ENCODE data around the gene CD209.
"Not testable (repeated sequence)": the region's sequence is repeated elsewhere in the genome, so short reads cannot be mapped to it uniquely, and the experiment has no call there.

The CD209 gene

GRCh38 chr19:7746903-7747884 lies at the start of gene CD209:
Gene CD209 (minus strand): TSS chr19:7747534. CDS start chr19:7747511, 23 bp downstream.
- no peak for DNase-seq

DNA sequence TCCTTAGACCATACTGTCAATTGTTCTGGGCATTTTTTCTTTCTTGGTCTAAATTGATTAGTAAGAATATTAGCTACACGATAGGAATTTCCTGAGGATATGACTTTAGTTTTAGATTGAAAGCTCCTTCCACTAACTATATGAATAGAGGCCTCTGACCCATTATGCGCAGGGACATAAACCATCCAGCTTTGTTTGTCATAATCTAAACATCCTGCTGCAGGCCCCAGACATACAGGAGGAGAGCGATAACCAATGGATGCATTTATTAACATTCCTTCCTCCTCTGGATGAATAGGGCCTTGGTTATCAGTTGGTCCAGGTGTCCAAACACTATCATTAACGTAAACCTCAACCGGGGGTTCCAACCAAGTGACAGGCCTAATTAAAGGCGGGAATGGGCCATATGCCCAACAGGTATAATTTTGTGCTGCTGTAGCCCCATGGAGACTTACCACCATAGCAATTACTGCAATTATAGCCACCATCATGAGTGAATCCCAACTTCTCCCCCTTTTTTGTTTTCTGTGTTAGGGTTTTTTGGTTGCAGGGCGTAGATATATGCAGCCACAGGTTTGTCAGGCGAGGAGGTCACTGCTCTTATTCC lies 48.3 kb upstream of the CD209 start:
- DNase-seq = no peak

GRCh38 chr19:7793493-7793892 lies 46.2 kb upstream of the CD209 start:
- DNase-seq = no peak

GRCh38 chr19:7792701-7793100 lies 45.4 kb upstream of the CD209 start:
- DNase-seq = not testable (repeated sequence)

DNA sequence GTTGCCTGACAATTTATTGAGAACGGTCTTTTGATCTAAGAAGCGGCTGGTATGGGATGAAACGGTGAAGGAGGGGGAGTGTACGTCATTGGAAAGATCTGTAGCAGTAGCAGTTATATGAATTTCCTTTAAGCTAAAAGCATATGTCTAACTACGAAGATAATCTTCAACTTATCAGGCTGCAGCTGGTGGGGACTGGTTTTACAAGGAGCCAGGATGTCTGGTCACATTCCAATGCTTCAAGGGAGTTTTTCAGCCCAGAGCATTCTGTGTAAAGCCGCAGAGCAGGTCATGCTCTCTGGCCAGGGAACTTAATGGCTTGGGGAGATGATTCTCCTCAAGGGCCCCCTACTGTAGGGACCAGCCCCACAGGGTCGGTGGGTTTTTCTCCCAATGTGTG lies 44.9 kb upstream of the CD209 start:
- DNase-seq = no peak

- DNase-seq = no peak
Measured at GRCh38 chr19:7790416-7790815, 43.1 kb upstream of the CD209 start.

- DNase-seq = no peak
Measured at GRCh38 chr19:7789447-7789846, 42.1 kb upstream of the CD209 start.

- no peak for DNase-seq
Measured at GRCh38 chr19:7788933-7789323, 41.6 kb upstream of the CD209 start.

- DNase-seq = no peak
Measured at GRCh38 chr19:7788178-7788932, 41.0 kb upstream of the CD209 start.

DNA sequence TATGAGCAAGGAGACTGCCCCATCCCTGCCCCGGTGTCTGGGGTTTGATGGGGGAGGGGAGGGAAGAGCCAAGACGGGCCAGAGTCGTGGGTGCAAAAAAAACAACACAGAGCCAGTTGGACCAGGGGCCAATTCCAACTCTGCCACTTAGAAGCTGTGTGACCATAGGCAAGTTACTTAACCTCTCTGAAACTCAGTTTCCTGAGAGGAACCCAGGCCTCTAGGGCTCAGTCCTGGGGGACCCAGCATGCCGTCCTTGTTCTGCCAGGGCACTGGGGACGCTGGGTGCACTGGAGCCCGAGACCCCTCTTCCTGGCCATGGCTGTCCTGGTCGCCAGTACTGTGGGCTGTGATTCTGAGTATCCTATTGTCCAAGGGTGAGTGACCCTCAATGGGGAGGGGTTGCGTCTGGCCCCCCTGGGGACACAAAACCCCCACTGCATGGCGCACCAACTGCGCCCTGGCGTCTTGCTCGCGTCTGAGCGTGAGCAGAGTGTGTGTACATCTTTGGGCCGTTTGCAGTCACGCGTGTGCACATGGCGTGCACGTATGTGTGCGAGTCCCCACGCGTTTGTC lies 40.4 kb upstream of the CD209 start:
- no peak for DNase-seq

DNA sequence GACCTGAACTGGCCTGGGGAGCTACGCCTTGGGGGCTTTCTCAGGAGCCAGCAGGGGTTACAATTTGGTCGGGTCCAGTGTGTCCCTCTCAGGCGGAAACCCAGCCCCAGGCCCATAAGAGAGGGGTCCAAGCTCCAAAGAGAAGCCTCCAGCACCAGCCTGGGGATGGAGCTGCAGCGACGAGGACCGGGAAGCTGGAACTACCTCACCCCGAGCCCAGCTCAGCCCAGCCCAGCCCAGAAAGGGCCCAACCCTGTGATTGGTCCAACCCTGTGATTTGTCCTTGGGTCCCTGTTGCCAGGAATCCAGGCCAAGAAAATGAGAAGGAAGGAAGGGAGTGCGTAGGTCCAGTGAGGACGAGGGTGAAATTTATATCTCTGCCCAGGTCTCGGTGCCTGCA lies 39.8 kb upstream of the CD209 start:
- no peak for DNase-seq

DNA sequence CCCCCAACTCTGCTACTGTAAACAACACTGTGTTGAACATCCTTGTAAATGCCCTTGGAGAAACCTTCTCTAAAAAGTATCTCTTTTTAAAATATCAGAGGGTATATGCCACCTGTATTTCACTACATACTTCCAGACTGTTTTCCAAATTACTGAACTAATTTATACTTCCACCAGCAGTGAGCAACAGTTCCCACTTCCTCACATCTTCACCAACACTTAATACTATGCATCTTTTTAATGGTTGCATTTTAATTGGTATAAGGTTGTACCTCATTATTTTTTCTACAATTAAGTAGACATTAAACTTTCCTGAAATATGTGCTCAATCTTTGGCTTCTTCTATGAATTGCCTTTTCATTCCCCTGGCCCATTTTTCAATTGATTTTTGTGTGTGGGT lies 37.5 kb upstream of the CD209 start:
- no peak for DNase-seq

DNA sequence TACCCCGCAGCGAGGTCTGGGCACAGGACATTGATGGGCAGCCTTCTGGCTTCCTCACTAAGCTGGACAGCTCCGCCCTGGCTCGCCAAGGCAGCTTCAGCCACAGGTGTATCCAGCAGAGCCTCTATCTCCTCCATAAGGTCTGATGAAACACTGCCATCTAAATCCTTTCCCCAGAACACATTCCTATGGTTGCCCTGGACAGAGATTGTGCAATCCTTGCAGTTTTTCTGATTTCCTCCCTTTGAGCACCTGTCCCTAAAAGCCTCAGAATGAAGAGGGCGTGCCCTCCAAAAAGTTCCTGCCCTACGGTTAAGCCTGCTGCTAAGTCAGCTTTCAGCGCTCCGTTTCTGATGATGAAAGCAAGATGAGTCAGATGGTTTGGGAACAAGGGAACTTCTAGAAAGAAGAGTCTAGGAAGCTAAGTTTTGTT lies 36.7 kb upstream of the CD209 start:
- no peak for DNase-seq

DNA sequence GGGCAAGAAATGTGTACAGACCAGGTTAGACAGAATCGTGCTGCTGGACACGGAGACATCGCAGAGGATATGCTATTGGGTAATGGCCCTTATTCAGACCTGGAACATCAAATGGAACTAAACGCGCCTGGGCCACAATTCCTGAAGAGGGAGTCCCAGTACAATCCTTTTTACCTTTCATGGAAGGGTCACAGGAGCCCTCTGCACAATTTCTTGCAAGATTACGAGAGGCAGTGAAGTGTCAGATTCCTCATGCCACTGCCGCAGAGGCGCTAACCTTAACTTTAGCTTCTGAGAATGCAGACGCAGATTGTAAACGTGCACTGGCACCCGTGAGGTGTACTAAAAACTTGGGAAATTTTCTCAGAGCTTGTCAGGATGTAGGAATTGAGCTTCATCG lies 33.8 kb upstream of the CD209 start:
- no peak for DNase-seq

GRCh38 chr19:7779631-7780486 lies 32.5 kb upstream of the CD209 start:
- no peak for DNase-seq

DNA sequence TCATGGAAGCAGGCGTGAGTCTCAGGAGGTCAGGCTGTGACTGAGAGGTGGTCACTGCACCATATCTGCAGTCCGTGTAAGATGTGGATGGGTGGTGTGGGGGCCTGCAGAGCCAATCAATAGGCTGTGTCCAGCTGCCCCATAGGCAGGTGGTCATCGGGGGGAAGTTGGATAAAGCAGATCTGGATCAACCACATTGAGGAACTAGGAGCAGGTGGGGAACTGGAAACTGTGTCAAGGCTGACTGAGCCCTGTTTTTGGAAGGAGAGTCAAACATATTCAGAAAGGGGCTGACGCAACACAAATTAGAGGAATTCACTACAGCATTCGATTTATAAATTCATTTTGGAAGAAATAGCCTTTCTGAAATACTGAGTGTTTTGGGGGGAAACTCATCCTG lies 30.7 kb upstream of the CD209 start:
- DNase-seq = no peak

GRCh38 chr19:7775761-7776160 lies 28.4 kb upstream of the CD209 start:
- no peak for DNase-seq

DNA sequence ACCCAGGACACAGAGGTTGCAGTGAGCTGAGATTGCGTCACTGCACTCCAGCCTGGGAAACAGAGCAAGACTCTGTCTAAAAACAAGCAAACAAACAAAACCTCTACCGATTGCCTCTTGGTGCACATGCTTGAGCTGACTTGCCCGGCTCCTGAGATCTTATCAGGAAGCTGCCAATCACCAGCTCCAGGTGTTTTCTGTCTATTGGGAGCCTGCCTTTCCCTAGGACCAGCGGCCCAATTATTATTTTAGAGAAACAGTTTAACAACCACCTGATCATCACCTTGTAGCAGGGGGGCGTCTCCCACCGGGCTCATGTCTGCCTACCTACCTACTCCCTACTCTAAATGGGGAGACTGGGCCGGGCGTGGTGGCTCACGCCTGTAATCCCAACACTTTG lies 26.5 kb upstream of the CD209 start:
- no peak for DNase-seq

DNA sequence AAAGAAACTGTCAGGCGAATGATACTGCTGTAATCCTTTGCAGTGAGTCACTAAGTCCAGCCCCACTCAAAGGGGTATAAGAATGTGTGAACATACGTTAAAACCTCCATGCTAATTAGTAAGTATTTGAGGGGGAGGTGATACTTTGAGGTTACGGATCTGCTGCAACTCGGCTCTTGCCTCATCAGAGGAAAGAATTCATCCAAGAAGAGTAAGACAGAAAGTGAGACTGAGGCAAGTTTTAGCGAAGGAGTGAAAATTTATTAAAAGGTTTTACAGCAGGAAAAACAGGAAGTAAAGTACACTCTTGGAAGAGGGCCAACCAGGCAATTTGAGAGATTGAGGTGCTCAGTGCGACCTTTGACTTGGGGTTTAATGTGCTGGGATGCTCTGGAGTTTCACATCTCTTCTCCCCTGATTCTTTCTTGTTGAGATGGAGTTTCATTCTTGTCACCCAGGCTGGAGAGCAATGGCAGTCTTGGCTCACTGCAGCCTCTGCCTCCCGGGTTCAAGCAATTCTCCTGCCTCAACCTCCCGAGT lies 25.5 kb upstream of the CD209 start:
- DNase-seq = no peak

DNA sequence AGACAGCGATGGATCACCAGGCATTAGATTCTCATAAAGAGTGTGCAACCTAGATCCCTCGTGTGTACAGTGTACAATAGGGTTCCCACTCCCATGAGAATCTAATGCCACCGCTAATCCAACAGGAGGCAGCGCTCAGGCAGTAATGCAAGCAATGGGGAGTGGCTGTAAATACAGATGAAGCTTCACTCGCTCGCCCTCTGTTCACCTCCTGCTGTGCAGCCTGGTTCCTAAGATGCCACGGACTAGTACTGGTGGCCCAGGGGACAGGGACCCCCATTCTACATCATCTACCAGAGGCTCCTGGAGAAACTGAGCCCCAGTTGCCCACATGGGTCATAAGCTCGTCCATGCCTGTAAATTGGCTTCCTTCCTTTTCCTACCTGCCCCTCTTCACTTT lies 23.7 kb upstream of the CD209 start:
- no peak for DNase-seq

GRCh38 chr19:7769171-7769570 lies 21.8 kb upstream of the CD209 start:
- no peak for DNase-seq

DNA sequence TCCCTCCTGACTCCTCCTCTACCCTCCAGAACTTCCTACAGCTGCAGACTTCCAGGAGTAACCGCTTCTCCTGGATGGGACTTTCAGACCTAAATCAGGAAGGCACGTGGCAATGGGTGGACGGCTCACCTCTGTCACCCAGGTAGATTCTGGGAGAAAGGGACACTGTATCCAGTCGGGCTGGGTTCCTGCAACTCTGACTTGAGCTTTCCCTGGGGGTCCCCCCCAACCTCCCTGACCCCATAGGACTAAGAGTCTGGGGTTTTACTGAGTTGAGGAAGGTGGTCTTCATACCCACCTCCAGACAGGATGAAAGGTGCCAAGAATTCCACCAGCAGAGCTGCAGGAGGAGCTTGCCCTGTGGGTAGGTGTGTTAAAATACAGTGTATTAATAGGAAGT lies 20.2 kb upstream of the CD209 start:
- DNase-seq = no peak
